HCT116 (cell line): ENCODE results near the gene REEP6. TPM values are rescaled to one million over a fixed set of nuclear protein-coding genes. Genes with fewer than 3 reads are reported as not detected.
"Not testable (repeated sequence)": the region's sequence is repeated elsewhere in the genome, so short reads cannot be mapped to it uniquely, and the experiment has no call there.

Source experiments
- ATAC-seq: fragments of 200-7000 bp; cut with Tn5 transposase; 2 replicates; pipeline ENCODE4 v1.9.1; 2020; ENCODE audit warnings: mild to moderate bottlenecking, moderate library complexity
- BruUV-seq: library from RNA; stranded (reverse); fragments of 400-500 nt; replicated peaks from 2 replicates; lab custom pipeline; 2021; lab: Mats Ljungman, UMichigan
- CTCF ChIA-PET: fragments of 300-600 bp; sonication (Branson Sonifier 250); formaldehyde crosslinking; loops from one replicate; lab custom pipeline; 2021; ENCODE audit warnings: antibody characterized with exemption; lab: Charles Lee
- POLR2A ChIA-PET: fragments of 300-600, 350-600 bp; sonication (Branson Sonifier 250); formaldehyde crosslinking; loops from one replicate; lab custom pipeline; 2021; ENCODE audit warnings: antibody characterized with exemption; lab: Charles Lee
- RAD21 ChIA-PET, 2 experiments: fragments of 300-600 bp; sonication (Branson Sonifier 250); formaldehyde crosslinking; loops; one replicate each; lab custom pipeline; 2023; ENCODE audit warnings: low total read pairs in 2 of 2; ENCODE audit not compliant: uncharacterized antibody in 2 of 2, unreplicated experiment in 2 of 2, low non-redundant PET in 1 of 2; lab: Charles Lee
- DNase-seq: peaks from one replicate; pipeline ENCODE4 v3.0.0-alpha.2; 2010; ENCODE audit warnings: low read depth, low spot score
- H2AFZ ChIP-seq: fragments of 200-600 bp; shearing (Covaris generic), sonication (generic); 2 replicates; pipeline ENCODE4 v1.6.1; 2017; ENCODE audit warnings: low read depth, mixed run types, mixed read lengths, antibody characterized with exemption, low read length; ENCODE audit not compliant: poor library complexity, severe bottlenecking
- H3K27ac ChIP-seq: 2 replicates; pipeline ENCODE4 v1.5.1; 2012; ENCODE audit warnings: low read depth, low read length
- H3K27me3 ChIP-seq: fragments of 200-600 bp; sonication (generic); 2 replicates; pipeline ENCODE4 v1.6.1; 2016; ENCODE audit warnings: mixed run types, low read length, mixed read lengths; ENCODE audit not compliant: insufficient read depth
- H3K36me3 ChIP-seq, 2 experiments: fragments of 200-500 bp in 1 of 2; fragments of 200-600 bp in 1 of 2; sonication (Bioruptor generic) in 1 of 2; sonication (generic) in 1 of 2; 2 replicates each; pipeline versions ENCODE4 v1.5.1 to v1.6.1; 2014 to 2016; ENCODE audit warnings: low read length in 2 of 2, inconsistent platforms in 1 of 2, mixed read lengths in 1 of 2, mixed run types in 1 of 2; ENCODE audit not compliant: insufficient read depth in 2 of 2, control insufficient read depth in 1 of 2
- H3K4me1 ChIP-seq, 2 experiments: fragments of 200-600 bp in 1 of 2; sonication (generic) in 1 of 2; 2 replicates each; pipeline versions ENCODE4 v1.5.1 to v1.6.1; 2012 to 2017; ENCODE audit warnings: low read length in 2 of 2, inconsistent platforms in 1 of 2, mild to moderate bottlenecking in 1 of 2, mixed read lengths in 1 of 2, mixed run types in 1 of 2, moderate library complexity in 1 of 2; ENCODE audit not compliant: insufficient read depth in 2 of 2, control insufficient read depth in 1 of 2
- H3K4me2 ChIP-seq: fragments of 200-600 bp; sonication (generic); 2 replicates; pipeline ENCODE4 v1.6.1; 2017; ENCODE audit warnings: mixed run types, low read length, mixed read lengths
- H3K4me3 ChIP-seq, 2 experiments: fragments of 200-600 bp in 1 of 2; sonication (generic) in 1 of 2; replicated peaks in 1 of 2; 2 replicates each; pipeline ENCODE4 v1.5.1; 2011 to 2016; ENCODE audit warnings: low read length in 2 of 2, control low read depth in 1 of 2, low read depth in 1 of 2, mild to moderate bottlenecking in 1 of 2, mixed read lengths in 1 of 2, mixed run types in 1 of 2
- H3K79me2 ChIP-seq: fragments of 200-600 bp; sonication (generic); 2 replicates; pipeline ENCODE4 v1.6.1; 2017; ENCODE audit warnings: mild to moderate bottlenecking, mixed run types, low read length, moderate library complexity, mixed read lengths; ENCODE audit not compliant: insufficient read depth
- H3K9ac ChIP-seq: fragments of 200-600 bp; sonication (generic); 2 replicates; pipeline ENCODE4 v1.6.1; 2016; ENCODE audit warnings: low read length, mixed read lengths
- H3K9me2 ChIP-seq: fragments of 200-600 bp; sonication (generic), shearing (Covaris generic); 2 replicates; pipeline ENCODE4 v1.6.1; 2017; ENCODE audit warnings: mixed run types, mild to moderate bottlenecking, moderate library complexity; ENCODE audit not compliant: insufficient read depth
- H3K9me3 ChIP-seq, 2 experiments: fragments of 200-500 bp in 1 of 2; fragments of 200-600 bp in 1 of 2; sonication (Bioruptor generic) in 1 of 2; sonication (generic) in 1 of 2; 2 replicates each; pipeline ENCODE4 v1.6.1; 2014 to 2017; ENCODE audit warnings: low read length in 2 of 2, mixed read lengths in 2 of 2, inconsistent platforms in 1 of 2, low read depth in 1 of 2, mild to moderate bottlenecking in 1 of 2, mixed run types in 1 of 2, moderate library complexity in 1 of 2; ENCODE audit not compliant: control insufficient read depth in 1 of 2, insufficient read depth in 1 of 2
- H4K20me1 ChIP-seq: fragments of 200-600 bp; sonication (generic), shearing (Covaris generic); 2 replicates; pipeline ENCODE4 v1.6.1; 2017; ENCODE audit warnings: mixed run types, mild to moderate bottlenecking, moderate library complexity; ENCODE audit not compliant: insufficient read depth
- CBX3 ChIP-seq: IDR thresholded peaks from 2 replicates; pipeline ENCODE4 v1.6.1; 2012; ENCODE audit warnings: low read depth
- CEBPB ChIP-seq: IDR thresholded peaks from 2 replicates; pipeline ENCODE4 v1.6.1; 2012; ENCODE audit warnings: low read depth
- ELF1 ChIP-seq: IDR thresholded peaks from 2 replicates; pipeline ENCODE4 v1.6.1; 2012; ENCODE audit warnings: low read depth, borderline replicate concordance
- EZH2 ChIP-seq: fragments of 200-600 bp; sonication (generic); IDR thresholded peaks from 2 replicates; pipeline ENCODE4 v1.6.1; 2017; ENCODE audit warnings: antibody characterized with exemption, mixed run types
- FOSL1 ChIP-seq: IDR thresholded peaks from 2 replicates; pipeline ENCODE4 v1.6.1; 2012; ENCODE audit warnings: low read depth
- POLR2AphosphoS5 ChIP-seq: IDR thresholded peaks from 2 replicates; pipeline ENCODE4 v1.6.1; 2011; ENCODE audit warnings: mild to moderate bottlenecking, low read depth, low read length, moderate library complexity
- RAD21 ChIP-seq: IDR thresholded peaks from 2 replicates; pipeline ENCODE4 v1.6.1; 2012; ENCODE audit warnings: low read depth, mild to moderate bottlenecking
- SIN3A ChIP-seq: IDR thresholded peaks from 2 replicates; pipeline ENCODE4 v1.6.1; 2012; ENCODE audit warnings: low read depth
- SP1 ChIP-seq: IDR thresholded peaks from 2 replicates; pipeline ENCODE4 v1.6.1; 2012; ENCODE audit warnings: low read depth
- SRF ChIP-seq: IDR thresholded peaks from 2 replicates; pipeline ENCODE4 v1.6.1; 2012; ENCODE audit warnings: low read depth
- TCF7L2 ChIP-seq: IDR thresholded peaks from 2 replicates; pipeline ENCODE4 v1.7.0; 2011; ENCODE audit warnings: borderline replicate concordance, inconsistent platforms; ENCODE audit not compliant: insufficient read depth, insufficient read length; ENCODE audit errors: extremely low read depth
- ZBTB33 ChIP-seq: IDR thresholded peaks from 2 replicates; pipeline ENCODE4 v1.6.1; 2011; ENCODE audit warnings: mild to moderate bottlenecking, low read length, moderate library complexity; ENCODE audit not compliant: insufficient replicate concordance; ENCODE audit errors: extremely low read depth
- ZFX ChIP-seq: fragments of 450-650 bp; IDR thresholded peaks from 2 replicates; pipeline ENCODE4 v1.6.1; 2017
- ZNF274 ChIP-seq: fragments of 200-500 bp; sonication (Bioruptor generic); IDR thresholded peaks from 2 replicates; pipeline ENCODE4 v1.6.1; 2014; ENCODE audit warnings: mild to moderate bottlenecking, low read depth, low read length, inconsistent platforms
- intact Hi-C: fragments of 100-400 bp; cut with micrococcal nuclease; formaldehyde crosslinking; loops from 2 replicates; pipeline ENCODE4 v1.10.0; 2022
- total RNA-seq: library from RNA; stranded (reverse); gene quantifications from one replicate; pipeline ENCODE4 v1.2.1, GENCODE V29; 2021; ENCODE audit not compliant: unreplicated experiment
- TF ChIP-seq, protein P1 (sequence below): IDR thresholded peaks from 2 replicates; pipeline ENCODE4 v1.6.1; 2012; ENCODE audit warnings: low read depth

REEP6 gene
- total RNA-seq, 1 experiment from 2014 or later: 53.9 TPM

- DNase-seq (no peak), ATAC-seq (no peak)
- ChIA-PET CTCF (no interaction called here), POLR2A (no interaction called here), RAD21 (no interaction called here)
- H3K4me3 ChIP-seq: no peak overlapping the region
- no TSS peak for BruUV-seq
- no peak overlapping the region for H3K4me2 ChIP-seq
- no peak overlapping the region for H3K27ac ChIP-seq
- H3K79me2 ChIP-seq: no peaks in the 10 kb centered on the region; the same call in 1 of the 2 replicates
- H3K36me3 ChIP-seq: no peaks in the 10 kb centered on the region
- H3K9ac ChIP-seq: no peak overlapping the region
- H3K9me3 ChIP-seq: no peaks in the 10 kb centered on the region
- no peaks in the 10 kb centered on the region for H3K9me2 ChIP-seq
- TF ChIP-seq TCF7L2: no peak
- TF ChIP-seq ZFX: no peak
- no peak for TF ChIP-seq SRF
- TF ChIP-seq CBX3: no peak
- TF ChIP-seq ZNF274: no peak
- TF ChIP-seq CEBPB: no peak
- TF ChIP-seq, protein P1, sequence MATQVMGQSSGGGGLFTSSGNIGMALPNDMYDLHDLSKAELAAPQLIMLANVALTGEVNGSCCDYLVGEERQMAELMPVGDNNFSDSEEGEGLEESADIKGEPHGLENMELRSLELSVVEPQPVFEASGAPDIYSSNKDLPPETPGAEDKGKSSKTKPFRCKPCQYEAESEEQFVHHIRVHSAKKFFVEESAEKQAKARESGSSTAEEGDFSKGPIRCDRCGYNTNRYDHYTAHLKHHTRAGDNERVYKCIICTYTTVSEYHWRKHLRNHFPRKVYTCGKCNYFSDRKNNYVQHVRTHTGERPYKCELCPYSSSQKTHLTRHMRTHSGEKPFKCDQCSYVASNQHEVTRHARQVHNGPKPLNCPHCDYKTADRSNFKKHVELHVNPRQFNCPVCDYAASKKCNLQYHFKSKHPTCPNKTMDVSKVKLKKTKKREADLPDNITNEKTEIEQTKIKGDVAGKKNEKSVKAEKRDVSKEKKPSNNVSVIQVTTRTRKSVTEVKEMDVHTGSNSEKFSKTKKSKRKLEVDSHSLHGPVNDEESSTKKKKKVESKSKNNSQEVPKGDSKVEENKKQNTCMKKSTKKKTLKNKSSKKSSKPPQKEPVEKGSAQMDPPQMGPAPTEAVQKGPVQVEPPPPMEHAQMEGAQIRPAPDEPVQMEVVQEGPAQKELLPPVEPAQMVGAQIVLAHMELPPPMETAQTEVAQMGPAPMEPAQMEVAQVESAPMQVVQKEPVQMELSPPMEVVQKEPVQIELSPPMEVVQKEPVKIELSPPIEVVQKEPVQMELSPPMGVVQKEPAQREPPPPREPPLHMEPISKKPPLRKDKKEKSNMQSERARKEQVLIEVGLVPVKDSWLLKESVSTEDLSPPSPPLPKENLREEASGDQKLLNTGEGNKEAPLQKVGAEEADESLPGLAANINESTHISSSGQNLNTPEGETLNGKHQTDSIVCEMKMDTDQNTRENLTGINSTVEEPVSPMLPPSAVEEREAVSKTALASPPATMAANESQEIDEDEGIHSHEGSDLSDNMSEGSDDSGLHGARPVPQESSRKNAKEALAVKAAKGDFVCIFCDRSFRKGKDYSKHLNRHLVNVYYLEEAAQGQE: no peak
- no peak for TF ChIP-seq ELF1
- no peak for TF ChIP-seq POLR2AphosphoS5
- no peak for TF ChIP-seq SIN3A
- TF ChIP-seq EZH2: no peak
- TF ChIP-seq RAD21: no peak
- no peak for TF ChIP-seq ZBTB33
- no peak for TF ChIP-seq FOSL1
- no peak for TF ChIP-seq SP1
- intact Hi-C loops: no loop called here
- peaks cover 5 to 19% of the 10 kb centered on the region in 2 experiments; a peak in 3 of 4 replicates for H3K4me1 ChIP-seq
- H3K27me3 ChIP-seq: no peaks in the 10 kb centered on the region
- H4K20me1 ChIP-seq: no peaks in the 10 kb centered on the region
- no peak overlapping the region for H2AFZ ChIP-seq
Observed at GRCh38 chr19:1497578-1498235, 6.7 kb downstream of the REEP6 start.

GRCh38 chr19:1499231-1499630 lies 8.2 kb downstream of the REEP6 start:
- H2AFZ ChIP-seq, H4K20me1 ChIP-seq, RAD21 ChIA-PET, H3K27me3 ChIP-seq, ATAC-seq, H3K79me2 ChIP-seq, CTCF ChIA-PET, POLR2A ChIA-PET, intact Hi-C loops, H3K4me2 ChIP-seq, H3K36me3 ChIP-seq, H3K9ac ChIP-seq, H3K4me3 ChIP-seq, H3K9me3 ChIP-seq, H3K27ac ChIP-seq, H3K9me2 ChIP-seq, BruUV-seq, DNase-seq: not testable (repeated sequence)
- H3K4me1 ChIP-seq: peaks cover 4 to 25% of the 10 kb centered on the region in 2 experiments; a peak in 3 of 4 replicates
